GM12864 (cell line): ENCODE measurements around the gene GMDS.

Experiments
- DNase-seq: peaks from one replicate; pipeline ENCODE4 v3.0.0-alpha.2; 2011; ENCODE audit warnings: low read depth
- H3K4me3 ChIP-seq: 2 replicates; pipeline ENCODE4 v1.5.1; 2011; ENCODE audit warnings: mild to moderate bottlenecking, low read depth, low read length, control low read depth
- TF ChIP-seq, protein P1 (sequence below): IDR thresholded peaks from 2 replicates; pipeline ENCODE4 v1.5.1; 2011; ENCODE audit warnings: low read depth, mild to moderate bottlenecking, moderate library complexity, low read length, control low read depth, inconsistent platforms; ENCODE audit errors: missing control alignments

GMDS gene

DNA sequence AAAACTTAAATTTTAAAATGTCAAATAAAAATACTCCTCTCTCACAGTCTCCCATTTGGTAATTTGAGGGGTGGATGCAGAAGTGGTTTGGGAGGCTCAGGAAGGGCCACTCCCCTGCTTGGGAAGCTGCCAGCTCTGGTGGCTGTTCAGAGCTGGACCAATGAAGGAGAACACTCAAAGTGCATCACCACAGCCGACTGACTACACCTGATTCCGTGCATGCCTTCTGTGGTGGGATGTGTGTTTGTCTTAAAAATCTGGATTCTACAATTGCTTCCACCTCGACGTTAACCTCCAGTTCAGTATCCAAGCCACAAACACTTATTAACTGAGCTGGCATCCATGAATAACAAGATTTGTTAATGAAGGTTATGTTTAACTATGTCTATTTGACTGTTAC is 498.4 kb downstream of the GMDS start:
- DNase-seq = no peak
- TF ChIP-seq, protein P1, sequence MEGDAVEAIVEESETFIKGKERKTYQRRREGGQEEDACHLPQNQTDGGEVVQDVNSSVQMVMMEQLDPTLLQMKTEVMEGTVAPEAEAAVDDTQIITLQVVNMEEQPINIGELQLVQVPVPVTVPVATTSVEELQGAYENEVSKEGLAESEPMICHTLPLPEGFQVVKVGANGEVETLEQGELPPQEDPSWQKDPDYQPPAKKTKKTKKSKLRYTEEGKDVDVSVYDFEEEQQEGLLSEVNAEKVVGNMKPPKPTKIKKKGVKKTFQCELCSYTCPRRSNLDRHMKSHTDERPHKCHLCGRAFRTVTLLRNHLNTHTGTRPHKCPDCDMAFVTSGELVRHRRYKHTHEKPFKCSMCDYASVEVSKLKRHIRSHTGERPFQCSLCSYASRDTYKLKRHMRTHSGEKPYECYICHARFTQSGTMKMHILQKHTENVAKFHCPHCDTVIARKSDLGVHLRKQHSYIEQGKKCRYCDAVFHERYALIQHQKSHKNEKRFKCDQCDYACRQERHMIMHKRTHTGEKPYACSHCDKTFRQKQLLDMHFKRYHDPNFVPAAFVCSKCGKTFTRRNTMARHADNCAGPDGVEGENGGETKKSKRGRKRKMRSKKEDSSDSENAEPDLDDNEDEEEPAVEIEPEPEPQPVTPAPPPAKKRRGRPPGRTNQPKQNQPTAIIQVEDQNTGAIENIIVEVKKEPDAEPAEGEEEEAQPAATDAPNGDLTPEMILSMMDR = no peak

GRCh38 chr6:1745814-1746213 is 499.6 kb downstream of the GMDS start:
- no peak for DNase-seq
- TF ChIP-seq, protein P1 = no peak
- H3K4me3 ChIP-seq = no peak overlapping the region

More for the DNA sequence above, 498.4 kb downstream of the GMDS start:
- no peak overlapping the region for H3K4me3 ChIP-seq

DNA sequence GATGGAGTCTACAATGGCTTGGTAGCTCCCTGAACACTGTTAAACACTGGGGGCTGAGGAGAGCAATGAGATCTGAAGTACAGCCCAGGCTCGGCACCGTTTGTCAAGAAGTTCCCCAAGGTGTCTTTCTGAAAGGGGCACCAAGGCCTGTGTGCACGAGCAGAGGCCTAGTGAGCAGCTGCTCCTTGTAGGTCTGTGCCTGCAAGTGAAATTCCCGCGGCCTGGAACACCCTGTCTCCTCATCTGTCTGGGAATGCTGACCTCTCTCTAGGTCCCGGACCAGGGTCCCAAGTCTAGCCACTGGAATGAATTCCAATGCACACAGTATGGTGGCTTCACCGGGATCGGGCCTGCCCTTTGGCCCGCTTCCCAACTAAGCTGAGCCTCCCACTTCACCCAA is 500.9 kb downstream of the GMDS start:
- no peak overlapping the region for H3K4me3 ChIP-seq
- no peak for DNase-seq
- TF ChIP-seq, protein P1 = no peak

GRCh38 chr6:1739680-1740079 is 505.7 kb downstream of the GMDS start:
- no peak overlapping the region for H3K4me3 ChIP-seq
- DNase-seq = peak; percentile 76
- TF ChIP-seq, protein P1 = no peak

DNA sequence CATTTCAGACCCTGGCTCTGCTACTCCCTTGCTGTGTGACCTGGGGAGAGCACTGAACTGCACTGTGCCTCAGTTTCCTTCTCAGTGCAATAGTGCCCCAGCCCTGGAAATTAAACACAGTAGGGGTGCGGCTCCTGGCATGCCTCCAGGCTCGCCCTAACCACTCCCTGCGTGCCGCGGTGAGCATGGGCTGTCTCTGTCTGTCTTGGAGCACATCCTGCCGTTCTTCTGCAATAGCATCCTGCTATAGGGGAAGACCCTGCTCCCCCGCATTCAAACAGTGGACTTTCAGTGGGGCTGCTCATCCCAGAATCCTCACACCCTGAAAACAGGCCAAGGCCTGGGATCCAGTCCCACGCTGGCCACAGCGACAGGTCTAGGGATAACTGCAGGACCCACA is 506.2 kb downstream of the GMDS start:
- no peak for DNase-seq
- H3K4me3 ChIP-seq = no peak overlapping the region
- TF ChIP-seq, protein P1 = no peak

DNA sequence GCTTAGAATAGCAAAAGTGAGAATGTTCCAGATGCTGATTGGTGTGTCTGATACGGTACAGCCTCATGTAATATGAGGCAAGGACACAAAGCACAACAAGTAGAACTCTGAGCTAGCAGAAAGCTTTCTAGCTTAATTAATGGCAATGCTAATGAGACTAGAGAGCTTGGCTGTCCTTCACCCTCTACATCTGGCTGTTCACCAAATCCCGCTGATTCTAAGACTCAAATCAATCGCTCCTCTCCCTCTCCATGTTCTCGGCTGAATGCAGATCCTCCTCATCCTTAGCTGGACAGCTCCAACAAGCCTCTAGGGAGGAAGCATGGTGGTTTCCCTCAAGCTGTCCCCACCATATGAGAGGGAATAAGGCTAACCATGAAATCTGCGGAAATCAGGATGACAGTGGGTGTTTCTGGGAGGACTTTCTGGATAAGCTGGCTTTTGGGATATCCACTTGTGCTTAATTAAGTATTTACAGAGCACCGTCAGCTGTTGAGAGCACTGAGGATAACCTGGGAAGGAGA is 506.8 kb downstream of the GMDS start:
- no peak overlapping the region for H3K4me3 ChIP-seq
- no peak for DNase-seq

More for the DNA sequence above, 506.8 kb downstream of the GMDS start:
- TF ChIP-seq, protein P1 = no peak
